Activated naive CD4-positive, alpha-beta T cell treated with anti-CD3 and anti-CD28 coated beads, Interleukin-2, amount 10 ng/mL, durations not matched to agents 7 days and 5 days (primary cell): ENCODE data around the gene SNHG17.
"Not testable (repeated sequence)": the region's sequence is repeated elsewhere in the genome, so short reads cannot be mapped to it uniquely, and the experiment has no call there.

Experiments used
- CTCF ChIA-PET: fragments of 350-600 bp; sonication (Branson Sonifier 250); formaldehyde crosslinking; loops from one replicate; lab custom pipeline; 2021; ENCODE audit warnings: antibody characterized with exemption; lab: Charles Lee
- DNase-seq: peaks from one replicate; pipeline ENCODE4 v3.0.0-alpha.2; 2020
- H3K27ac Mint-ChIP-seq: one replicate; pipeline ENCODE4 v1.8.0; 2021; ENCODE audit warnings: mild to moderate bottlenecking, moderate library complexity, mixed read lengths
- H3K27me3 Mint-ChIP-seq: one replicate; pipeline ENCODE4 v1.8.0; 2021; ENCODE audit warnings: mild to moderate bottlenecking, mixed read lengths
- H3K36me3 Mint-ChIP-seq: one replicate; pipeline ENCODE4 v1.8.0; 2021; ENCODE audit warnings: mixed read lengths
- H3K4me1 Mint-ChIP-seq: one replicate; pipeline ENCODE4 v1.8.0; 2021; ENCODE audit warnings: mixed read lengths
- H3K4me3 Mint-ChIP-seq: one replicate; pipeline ENCODE4 v1.8.0; 2021; ENCODE audit warnings: mild to moderate bottlenecking, moderate library complexity, mixed read lengths
- H3K9me3 Mint-ChIP-seq: one replicate; pipeline ENCODE4 v1.8.0; 2021; ENCODE audit warnings: mixed read lengths

Gene SNHG17

DNA sequence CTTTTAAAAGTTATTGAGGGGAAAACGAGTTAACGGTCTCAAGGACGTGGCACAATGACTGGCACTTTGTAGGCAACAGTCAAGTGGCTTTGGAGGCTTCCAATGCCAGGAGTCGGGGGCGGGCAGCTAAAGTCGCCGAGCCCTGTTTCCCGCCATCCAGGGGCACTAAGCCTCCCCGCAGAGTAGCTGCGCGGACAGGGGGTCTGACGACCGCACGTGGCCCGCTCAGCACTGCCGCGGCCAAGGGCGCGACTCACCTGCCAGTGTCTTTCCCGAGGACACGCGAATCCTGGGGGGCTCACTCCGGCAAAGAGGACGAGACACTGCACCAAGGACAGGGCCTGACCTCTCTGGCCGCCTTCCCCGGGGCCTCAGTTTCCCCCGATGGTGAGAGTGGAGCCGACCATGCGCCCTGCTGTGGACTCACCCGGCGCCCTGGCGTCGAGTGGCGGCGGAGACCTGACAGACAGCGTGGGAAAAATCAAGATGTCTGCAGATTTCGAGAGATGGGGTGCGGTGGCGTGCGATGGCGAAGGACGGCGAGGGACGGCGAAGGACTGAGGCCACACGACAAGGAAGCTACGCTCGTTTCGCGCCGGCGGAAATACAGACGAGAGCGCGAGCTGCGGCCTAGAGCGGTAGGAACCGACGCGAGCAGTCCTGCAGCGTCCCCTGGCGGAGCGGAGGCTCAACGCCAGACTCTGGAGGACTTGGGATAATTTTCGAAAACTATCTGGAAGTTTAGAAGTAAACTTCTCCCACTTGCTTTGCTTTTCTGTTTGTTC lies at the start of gene SNHG17:
TSS of gene SNHG17 (minus strand) at position 559 of the 785 bp plus-strand sequence.
- Mint-ChIP-seq H3K9me3 (no peaks in the 10 kb centered on the region), H3K27me3 (peaks cover 15% of the 10 kb centered on the region), H3K4me1 (peaks cover 42% of the 10 kb centered on the region), H3K4me3 (peak within 1 kb of the TSS; percentile 98), H3K27ac (peak within 1 kb of the TSS; percentile 96), H3K36me3 (peaks cover 42% of the 10 kb centered on the region)
- CTCF ChIA-PET, result interaction anchor here (0.8 to 4.9 kb wide), 9 partner anchors 8 to 401 kb away, joined by 3 to 69 read pairs (median 5); partner anchors contain the start of genes RALGAPB, RPRD1B and TTI1
- DNase-seq, result peak; percentile 92

- CTCF ChIA-PET, result no interaction called here
- no peak for DNase-seq
- Mint-ChIP-seq H3K4me3 (no peak overlapping the region), H3K27ac (no peak overlapping the region), H3K9me3 (no peaks in the 10 kb centered on the region), H3K27me3 (no peaks in the 10 kb centered on the region), H3K36me3 (peaks cover 13% of the 10 kb centered on the region), H3K4me1 (peaks cover 15% of the 10 kb centered on the region)
Measured at GRCh38 chr20:38479596-38479995, 44.5 kb upstream of the SNHG17 start.

DNA sequence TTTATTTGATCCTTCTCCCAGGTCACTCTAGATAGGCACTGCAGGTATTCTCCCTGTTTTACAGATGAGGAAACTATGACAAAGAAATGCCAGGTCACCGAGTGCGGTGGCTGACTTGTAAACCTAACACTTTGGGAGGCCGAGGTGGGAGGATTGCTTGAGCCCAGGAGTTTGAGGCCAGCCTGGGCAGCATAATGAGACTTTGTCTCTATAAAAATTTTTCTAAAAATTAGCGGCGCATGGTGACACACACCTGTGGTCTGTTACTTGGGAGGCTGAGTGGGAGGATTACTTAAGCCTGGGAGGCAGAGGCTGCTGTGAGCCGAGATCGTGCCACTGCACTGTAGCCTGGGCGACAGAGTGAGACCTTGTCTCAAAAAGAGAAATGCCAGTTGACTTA lies 42.6 kb upstream of the SNHG17 start:
- H3K27ac Mint-ChIP-seq, result no peak overlapping the region

GRCh38 chr20:38473367-38473795 lies 38.3 kb upstream of the SNHG17 start:
- Mint-ChIP-seq H3K4me3 (peak overlapping the region; percentile 79), H3K9me3 (no peaks in the 10 kb centered on the region), H3K36me3 (no peaks in the 10 kb centered on the region), H3K4me1 (peaks cover 35% of the 10 kb centered on the region), H3K27me3 (peaks cover 12% of the 10 kb centered on the region), H3K27ac (peak overlapping the region; percentile 77)
- CTCF ChIA-PET, result interaction anchor here (0.6 to 3.5 kb wide), 5 partner anchors 13 to 39 kb away, joined by 3 to 20 read pairs (median 7); partner anchors contain the start of gene SNHG17
- no peak for DNase-seq

More for the DNA sequence above, 42.6 kb upstream of the SNHG17 start:
- no peak for DNase-seq
- Mint-ChIP-seq H3K4me1 (peaks cover 29% of the 10 kb centered on the region), H3K9me3 (no peaks in the 10 kb centered on the region), H3K36me3 (peaks cover 12% of the 10 kb centered on the region), H3K27me3 (no peaks in the 10 kb centered on the region), H3K4me3 (no peak overlapping the region)
- CTCF ChIA-PET, result no interaction called here

GRCh38 chr20:38472513-38473366 lies 37.6 kb upstream of the SNHG17 start, which contains the start of gene RALGAPB:
Gene RALGAPB (plus strand): TSS chr20:38472843. CDS start chr20:38488433, 15,590 bp downstream.
- CTCF ChIA-PET, result interaction anchor here (0.6 to 3.5 kb wide), 8 partner anchors 9 to 404 kb away, joined by 3 to 20 read pairs (median 3); partner anchors contain the start of gene SNHG17
- H3K4me1 Mint-ChIP-seq, result peaks cover 35% of the 10 kb centered on the region

DNA sequence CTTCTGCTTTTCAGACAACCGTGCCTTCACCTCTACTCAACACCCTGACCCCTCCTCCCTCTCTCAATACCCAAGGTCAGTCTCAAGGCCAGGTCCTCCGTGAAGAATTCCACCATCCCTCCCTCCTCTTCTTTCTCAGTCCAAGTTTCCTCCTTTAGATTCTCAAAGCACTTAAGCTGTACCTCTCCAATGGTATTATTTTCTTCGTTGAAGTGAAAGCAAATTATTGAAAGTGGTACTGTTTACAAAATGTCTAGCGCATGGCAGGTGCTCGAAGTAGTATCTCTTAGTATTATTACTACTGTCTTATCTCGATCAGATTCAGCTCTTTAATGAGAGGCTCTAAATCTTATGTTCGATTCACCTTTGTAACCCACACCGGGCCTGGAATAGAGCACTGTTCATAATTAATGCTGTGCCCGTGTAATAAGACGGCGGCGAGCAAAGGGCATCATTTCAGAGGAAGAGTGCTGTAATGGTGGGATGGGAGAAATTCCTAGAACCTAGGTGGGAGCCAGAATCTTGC lies 36.9 kb upstream of the SNHG17 start:
- no peaks in the 10 kb centered on the region for H3K9me3 Mint-ChIP-seq
- peaks cover 17% of the 10 kb centered on the region for H3K27me3 Mint-ChIP-seq
- CTCF ChIA-PET, result interaction anchor here (0.8 to 3.5 kb wide), 4 partner anchors 11 to 38 kb away, joined by 3 to 20 read pairs (median 8); partner anchors contain the start of gene SNHG17
- H3K36me3 Mint-ChIP-seq, result no peaks in the 10 kb centered on the region
- no peak for DNase-seq
- H3K27ac Mint-ChIP-seq, result peak overlapping the region; percentile 83
- H3K4me1 Mint-ChIP-seq, result peaks cover 35% of the 10 kb centered on the region
- H3K4me3 Mint-ChIP-seq, result peak overlapping the region; percentile 79

More at GRCh38 chr20:38472513-38473366, 37.6 kb upstream of the SNHG17 start, which contains the start of gene RALGAPB:
- H3K36me3 Mint-ChIP-seq, result no peaks in the 10 kb centered on the region
- peak within 1 kb of the TSS; percentile 79 for H3K4me3 Mint-ChIP-seq
- peak; percentile 99 for DNase-seq
- peak within 1 kb of the TSS; percentile 83 for H3K27ac Mint-ChIP-seq
- H3K9me3 Mint-ChIP-seq, result no peaks in the 10 kb centered on the region
- H3K27me3 Mint-ChIP-seq, result peaks cover 17% of the 10 kb centered on the region

- H3K27me3 Mint-ChIP-seq, result peaks cover 17% of the 10 kb centered on the region
- DNase-seq, result no peak
- CTCF ChIA-PET, result interaction anchor here (3.5 kb wide), 1 partner anchor 24 kb away, joined by 20 read pairs; no protein-coding TSS in a partner anchor
- H3K9me3 Mint-ChIP-seq, result no peaks in the 10 kb centered on the region
- H3K4me1 Mint-ChIP-seq, result peaks cover 35% of the 10 kb centered on the region
- H3K4me3 Mint-ChIP-seq, result no peak overlapping the region
- H3K36me3 Mint-ChIP-seq, result no peaks in the 10 kb centered on the region
- no peak overlapping the region for H3K27ac Mint-ChIP-seq
Measured at GRCh38 chr20:38471245-38471644, 36.1 kb upstream of the SNHG17 start.

GRCh38 chr20:38466983-38467382 lies 31.9 kb upstream of the SNHG17 start:
- Mint-ChIP-seq H3K27me3 (peaks cover 16% of the 10 kb centered on the region), H3K4me3 (no peak overlapping the region), H3K27ac (no peak overlapping the region), H3K9me3 (no peaks in the 10 kb centered on the region), H3K36me3 (no peaks in the 10 kb centered on the region), H3K4me1 (peaks cover 4% of the 10 kb centered on the region)
- CTCF ChIA-PET, result no interaction called here
- DNase-seq, result no peak

DNA sequence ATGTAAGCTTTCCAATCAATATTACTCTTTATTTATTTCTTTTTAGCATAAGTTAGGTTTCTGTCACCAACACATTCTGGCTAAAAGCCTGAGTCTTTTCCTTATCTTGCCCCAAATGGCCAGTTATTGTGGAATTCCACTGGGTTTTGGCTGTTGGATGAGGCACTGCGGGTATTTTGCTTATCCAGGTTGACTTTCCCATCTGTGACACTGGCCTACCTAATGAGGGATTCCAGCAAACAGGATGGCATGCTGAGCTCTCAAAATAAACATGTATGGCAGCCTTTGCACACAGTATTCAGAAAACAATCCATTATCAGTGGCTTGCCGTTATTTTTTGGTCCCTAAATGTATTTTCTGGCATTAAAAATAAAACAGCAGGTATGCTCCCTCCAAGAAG lies 31.0 kb upstream of the SNHG17 start:
- CTCF ChIA-PET, result no interaction called here
- no peaks in the 10 kb centered on the region for H3K9me3 Mint-ChIP-seq
- no peak overlapping the region for H3K27ac Mint-ChIP-seq
- no peak for DNase-seq
- no peaks in the 10 kb centered on the region for H3K36me3 Mint-ChIP-seq
- H3K4me1 Mint-ChIP-seq, result no peaks in the 10 kb centered on the region
- no peak overlapping the region for H3K4me3 Mint-ChIP-seq
- peaks cover 13% of the 10 kb centered on the region for H3K27me3 Mint-ChIP-seq

DNA sequence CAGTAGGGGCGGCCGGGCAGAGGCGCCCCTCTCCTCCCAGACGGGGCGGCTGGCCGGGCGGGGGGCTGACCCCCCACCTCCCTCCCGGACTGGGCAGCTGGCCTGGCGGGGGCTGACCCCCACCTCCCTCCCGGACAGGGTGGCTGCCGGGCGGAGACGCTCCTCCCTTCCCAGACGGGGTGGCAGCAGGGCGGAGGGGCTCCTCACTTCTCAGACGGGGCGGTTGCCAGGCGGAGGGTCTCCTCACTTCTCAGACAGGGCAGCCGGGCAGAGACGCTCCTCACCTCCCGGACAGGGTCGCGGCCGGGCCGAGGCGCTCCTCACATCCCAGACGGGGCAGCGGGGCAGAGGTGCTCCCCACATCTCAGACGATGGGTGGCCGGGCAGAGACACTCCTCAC lies 26.4 kb upstream of the SNHG17 start:
- H3K4me1 Mint-ChIP-seq, H3K27ac Mint-ChIP-seq, H3K9me3 Mint-ChIP-seq, H3K36me3 Mint-ChIP-seq, DNase-seq, H3K4me3 Mint-ChIP-seq, CTCF ChIA-PET: not testable (repeated sequence)
- peaks cover 15% of the 10 kb centered on the region for H3K27me3 Mint-ChIP-seq

DNA sequence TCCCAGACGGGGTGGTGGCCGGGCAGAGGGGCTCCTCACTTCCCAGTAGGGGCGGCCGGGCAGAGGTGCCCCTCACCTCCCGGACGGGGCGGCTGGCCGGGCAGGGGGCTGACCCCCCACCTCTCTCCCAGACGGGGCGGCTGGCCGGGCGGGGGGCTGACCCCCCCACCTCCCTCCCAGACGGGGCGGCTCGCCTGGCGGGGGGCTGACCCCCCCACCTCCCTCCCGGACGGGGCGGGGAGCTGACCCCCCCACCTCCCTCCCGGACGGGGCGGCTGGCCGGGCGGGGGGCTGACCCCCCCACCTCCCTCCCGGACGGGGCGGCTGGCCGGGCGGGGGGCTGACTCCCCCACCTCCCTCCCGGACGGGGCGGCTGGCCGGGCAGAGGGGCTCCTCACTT lies 26.0 kb upstream of the SNHG17 start:
- H3K36me3 Mint-ChIP-seq, CTCF ChIA-PET, H3K4me3 Mint-ChIP-seq, H3K9me3 Mint-ChIP-seq, H3K27ac Mint-ChIP-seq, DNase-seq, H3K4me1 Mint-ChIP-seq: not testable (repeated sequence)
- H3K27me3 Mint-ChIP-seq, result peaks cover 15% of the 10 kb centered on the region

GRCh38 chr20:38460631-38461030 lies 25.5 kb upstream of the SNHG17 start:
- H3K27me3 Mint-ChIP-seq, result peaks cover 15% of the 10 kb centered on the region
- CTCF ChIA-PET, H3K36me3 Mint-ChIP-seq, DNase-seq, H3K27ac Mint-ChIP-seq, H3K4me1 Mint-ChIP-seq, H3K4me3 Mint-ChIP-seq, H3K9me3 Mint-ChIP-seq: not testable (repeated sequence)

DNA sequence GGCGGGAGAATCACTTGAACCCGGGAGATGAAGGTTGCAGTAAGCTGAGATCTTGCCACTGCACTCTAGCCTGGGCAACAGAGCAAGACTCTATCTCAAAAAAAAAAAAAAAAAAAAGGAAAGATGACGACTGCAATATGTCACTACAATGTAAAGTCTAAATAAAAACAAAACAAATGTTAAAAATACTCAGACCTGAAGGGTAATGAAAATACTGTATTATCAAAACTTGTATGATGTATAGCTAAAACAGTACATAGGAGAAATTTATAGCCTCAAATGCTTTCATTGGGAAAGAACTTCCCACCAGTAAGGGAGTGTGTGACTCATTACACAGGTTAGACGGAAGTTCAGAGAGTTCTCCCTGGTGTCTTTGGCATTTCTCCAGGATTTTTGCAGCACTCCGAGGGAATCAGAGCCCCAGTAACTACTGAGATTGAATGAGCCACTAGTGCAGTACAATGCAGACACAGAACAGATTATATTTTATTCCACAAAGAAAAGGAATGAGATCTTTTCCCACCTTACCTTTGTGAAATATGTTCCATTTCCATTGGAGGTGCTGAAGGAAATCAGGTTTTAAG lies 25.0 kb upstream of the SNHG17 start:
- CTCF ChIA-PET, result no interaction called here
- Mint-ChIP-seq H3K4me1 (no peaks in the 10 kb centered on the region), H3K9me3 (no peaks in the 10 kb centered on the region), H3K27me3 (peaks cover 15% of the 10 kb centered on the region), H3K4me3 (no peak overlapping the region), H3K27ac (no peak overlapping the region), H3K36me3 (no peaks in the 10 kb centered on the region)
- DNase-seq, result no peak
